ENCODE results near the gene TAPT1.

Gene TAPT1

DNA sequence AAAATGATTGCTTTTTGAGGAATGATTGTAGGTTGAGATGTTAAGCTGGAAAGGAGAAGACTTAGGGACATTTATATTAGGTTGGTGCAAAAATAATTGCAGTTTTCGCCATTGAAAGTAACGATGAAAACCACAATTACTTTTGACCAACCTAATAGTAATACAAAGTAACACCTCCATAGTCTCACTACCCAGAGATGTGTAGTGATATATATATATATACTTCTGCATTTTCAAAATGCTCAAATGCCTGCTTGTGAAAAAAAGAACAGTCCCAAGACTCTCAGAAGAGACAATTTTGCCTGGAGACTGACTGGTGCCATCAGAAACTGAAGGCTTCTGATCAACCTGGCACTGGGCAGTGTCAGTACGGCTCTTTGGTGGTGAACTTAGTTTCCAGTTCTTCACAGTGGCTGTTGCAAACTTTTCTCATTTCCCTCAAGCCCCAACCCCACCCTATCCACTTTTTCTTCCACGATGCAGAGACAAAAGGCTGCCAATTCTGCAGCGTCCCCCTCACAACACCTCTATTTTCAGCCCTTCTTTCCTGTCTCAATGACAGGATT lies 35.1 kb upstream of the TAPT1 start:
- TF ChIP-seq, protein P1, sequence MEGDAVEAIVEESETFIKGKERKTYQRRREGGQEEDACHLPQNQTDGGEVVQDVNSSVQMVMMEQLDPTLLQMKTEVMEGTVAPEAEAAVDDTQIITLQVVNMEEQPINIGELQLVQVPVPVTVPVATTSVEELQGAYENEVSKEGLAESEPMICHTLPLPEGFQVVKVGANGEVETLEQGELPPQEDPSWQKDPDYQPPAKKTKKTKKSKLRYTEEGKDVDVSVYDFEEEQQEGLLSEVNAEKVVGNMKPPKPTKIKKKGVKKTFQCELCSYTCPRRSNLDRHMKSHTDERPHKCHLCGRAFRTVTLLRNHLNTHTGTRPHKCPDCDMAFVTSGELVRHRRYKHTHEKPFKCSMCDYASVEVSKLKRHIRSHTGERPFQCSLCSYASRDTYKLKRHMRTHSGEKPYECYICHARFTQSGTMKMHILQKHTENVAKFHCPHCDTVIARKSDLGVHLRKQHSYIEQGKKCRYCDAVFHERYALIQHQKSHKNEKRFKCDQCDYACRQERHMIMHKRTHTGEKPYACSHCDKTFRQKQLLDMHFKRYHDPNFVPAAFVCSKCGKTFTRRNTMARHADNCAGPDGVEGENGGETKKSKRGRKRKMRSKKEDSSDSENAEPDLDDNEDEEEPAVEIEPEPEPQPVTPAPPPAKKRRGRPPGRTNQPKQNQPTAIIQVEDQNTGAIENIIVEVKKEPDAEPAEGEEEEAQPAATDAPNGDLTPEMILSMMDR (IDR thresholded peaks at IDR 0.05; ENCODE audit: low read depth, low read length, missing control alignments), result no peak
- H3K4me3 ChIP-seq (ENCODE audit: low read depth, low read length), result no peak overlapping the region
- H3K27me3 ChIP-seq (replicated peaks), result no peaks in the 10 kb centered on the region
- in situ Hi-C loops (cut with HindIII; ENCODE audit: low pct_ligation_motif_present, low sequenced_read_pairs), result no loop called here
- no peak overlapping the region for H3K27ac ChIP-seq
- H3K36me3 ChIP-seq (replicated peaks), result no peaks in the 10 kb centered on the region
- DNase-seq, result no peak

DNA sequence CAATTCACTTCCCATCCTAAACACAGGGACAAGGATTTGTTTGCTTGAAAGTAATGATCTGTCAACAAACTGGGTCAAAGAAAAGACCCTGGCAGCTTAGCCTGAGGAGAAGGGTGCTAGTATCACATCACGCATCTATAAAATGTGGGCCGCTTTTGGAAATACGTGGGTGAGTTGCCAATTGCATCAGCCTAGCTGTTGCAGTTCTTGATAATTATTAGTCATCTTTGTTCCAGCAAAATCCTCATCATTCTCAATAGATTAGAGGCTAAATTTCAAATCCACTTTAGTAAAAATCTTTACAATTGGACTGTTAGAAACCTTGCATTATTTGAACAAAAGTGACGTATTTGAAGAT lies 33.6 kb upstream of the TAPT1 start:
- Histone ChIP-seq H3K4me3 (ENCODE audit: low read depth, low read length) (no peak overlapping the region), H3K27ac (no peak overlapping the region), H3K36me3 (replicated peaks) (no peaks in the 10 kb centered on the region), H3K27me3 (replicated peaks) (no peaks in the 10 kb centered on the region)
- in situ Hi-C loops (cut with HindIII; ENCODE audit: low pct_ligation_motif_present, low sequenced_read_pairs), result no loop called here
- TF ChIP-seq, protein P1 (IDR thresholded peaks at IDR 0.05; ENCODE audit: low read depth, low read length, missing control alignments), result no peak
- peak; percentile 5 for DNase-seq

DNA sequence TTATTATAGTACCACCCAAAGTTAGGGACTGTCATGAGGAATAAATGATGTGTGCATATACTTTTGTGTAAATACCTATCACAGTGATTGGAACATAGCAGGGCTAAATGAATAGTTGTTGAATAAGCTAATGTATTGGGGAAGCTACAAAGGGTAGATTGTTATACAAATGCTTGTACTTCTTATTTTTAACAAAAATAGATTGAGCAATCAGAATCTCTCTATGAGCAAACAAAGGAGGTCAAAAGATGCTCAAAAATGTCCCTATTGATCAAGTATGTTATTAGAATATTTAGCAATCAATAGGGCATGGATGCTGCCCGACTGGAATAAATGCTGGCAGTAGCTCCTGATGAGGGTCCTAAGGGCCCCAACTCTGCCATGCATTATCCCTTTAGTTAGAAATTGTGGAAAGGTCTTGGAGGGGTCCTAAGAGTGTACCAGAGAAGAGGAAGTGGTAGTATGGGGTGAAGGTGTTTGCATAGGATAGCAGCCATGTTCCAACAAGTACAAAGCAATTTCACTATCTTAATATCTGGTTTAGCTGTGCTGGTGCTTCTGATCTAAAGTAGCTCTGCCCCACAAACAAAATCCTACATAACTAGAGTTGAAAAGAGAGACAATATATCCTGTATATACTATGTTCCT lies 33.1 kb upstream of the TAPT1 start:
- Histone ChIP-seq H3K4me3 (ENCODE audit: low read depth, low read length) (no peak overlapping the region), H3K27me3 (replicated peaks) (no peaks in the 10 kb centered on the region), H3K36me3 (replicated peaks) (no peaks in the 10 kb centered on the region), H3K27ac (no peak overlapping the region)
- DNase-seq, result no peak
- TF ChIP-seq, protein P1 (IDR thresholded peaks at IDR 0.05; ENCODE audit: low read depth, low read length, missing control alignments), result no peak
- in situ Hi-C loops (cut with HindIII; ENCODE audit: low pct_ligation_motif_present, low sequenced_read_pairs), result no loop called here

DNA sequence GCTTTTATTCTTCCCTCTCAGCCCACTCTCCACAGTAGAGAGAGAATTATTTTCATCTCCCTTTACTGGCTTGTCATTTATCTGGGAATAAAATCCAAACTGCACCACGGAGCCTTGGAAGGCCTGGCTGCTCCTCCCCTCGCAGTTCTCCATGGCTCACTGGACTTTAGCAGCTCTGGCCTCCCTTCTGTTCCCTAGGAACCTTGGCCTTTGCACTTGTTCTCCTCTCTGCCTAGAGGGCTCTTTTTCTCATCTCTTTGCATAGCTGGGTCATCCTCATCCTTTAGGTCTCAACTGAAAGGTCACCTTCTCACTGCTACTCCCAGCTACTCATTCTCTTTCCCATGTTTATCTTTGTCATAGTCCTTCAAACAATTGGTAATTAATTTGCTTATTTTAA lies 31.3 kb upstream of the TAPT1 start:
- no peak overlapping the region for H3K4me3 ChIP-seq (ENCODE audit: low read depth, low read length)
- no peaks in the 10 kb centered on the region for H3K36me3 ChIP-seq (replicated peaks)
- in situ Hi-C loops (cut with HindIII; ENCODE audit: low pct_ligation_motif_present, low sequenced_read_pairs), result no loop called here
- TF ChIP-seq, protein P1 (IDR thresholded peaks at IDR 0.05; ENCODE audit: low read depth, low read length, missing control alignments), result no peak
- no peak for DNase-seq
- H3K27me3 ChIP-seq (replicated peaks), result no peaks in the 10 kb centered on the region
- H3K27ac ChIP-seq, result no peak overlapping the region

DNA sequence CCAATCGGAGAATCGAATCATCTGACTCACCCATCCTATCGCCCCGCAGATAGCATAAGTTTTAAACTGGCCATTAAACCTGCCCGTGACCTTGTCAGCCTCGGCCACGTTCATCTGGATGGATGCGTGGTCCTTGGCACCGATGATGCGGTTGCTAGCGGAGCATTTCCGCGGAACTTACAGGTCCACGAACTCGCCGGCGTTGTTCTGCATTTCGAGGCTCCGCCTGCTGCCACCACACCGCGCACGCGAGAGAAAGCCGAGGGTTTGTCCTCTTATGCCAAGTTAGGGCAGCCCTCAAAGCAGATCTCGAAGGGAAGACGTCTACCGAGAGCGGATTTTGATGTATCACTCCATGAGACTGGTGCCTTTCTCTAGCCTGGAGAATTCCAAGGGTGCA lies 30.1 kb upstream of the TAPT1 start:
- Histone ChIP-seq H3K27me3 (replicated peaks) (no peaks in the 10 kb centered on the region), H3K4me3 (ENCODE audit: low read depth, low read length) (no peak overlapping the region), H3K27ac (no peak overlapping the region), H3K36me3 (replicated peaks) (no peaks in the 10 kb centered on the region)
- DNase-seq, result no peak
- TF ChIP-seq, protein P1 (IDR thresholded peaks at IDR 0.05; ENCODE audit: low read depth, low read length, missing control alignments), result no peak
- in situ Hi-C loops (cut with HindIII; ENCODE audit: low pct_ligation_motif_present, low sequenced_read_pairs), result no loop called here

DNA sequence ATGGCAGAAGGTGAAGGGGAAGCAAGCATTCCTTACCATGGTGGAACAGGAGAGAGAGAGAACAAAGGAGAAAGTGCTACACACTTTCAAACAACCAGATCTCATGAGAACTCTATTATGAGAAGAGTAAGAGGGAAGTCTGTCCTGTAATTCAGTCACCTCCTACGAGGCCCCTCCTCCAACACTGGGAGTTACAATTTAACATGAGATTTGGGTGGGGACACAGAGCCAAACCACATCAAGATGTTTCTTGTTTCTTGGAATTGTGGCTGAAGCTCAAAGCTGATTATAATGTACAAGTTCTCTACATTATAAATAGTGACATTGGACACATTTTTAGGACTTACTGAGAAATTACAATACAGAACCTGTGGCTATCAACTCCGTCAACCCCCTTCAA lies 29.5 kb upstream of the TAPT1 start:
- no peaks in the 10 kb centered on the region for H3K36me3 ChIP-seq (replicated peaks)
- TF ChIP-seq, protein P1 (IDR thresholded peaks at IDR 0.05; ENCODE audit: low read depth, low read length, missing control alignments), result no peak
- H3K27ac ChIP-seq, result no peak overlapping the region
- no peak for DNase-seq
- in situ Hi-C loops (cut with HindIII; ENCODE audit: low pct_ligation_motif_present, low sequenced_read_pairs), result no loop called here
- no peak overlapping the region for H3K4me3 ChIP-seq (ENCODE audit: low read depth, low read length)
- H3K27me3 ChIP-seq (replicated peaks), result no peaks in the 10 kb centered on the region
